T-helper 17 cell (primary cell): ENCODE measurements around the gene DTL. TPM values are rescaled to one million over a fixed set of nuclear protein-coding genes. Genes with fewer than 3 reads are reported as not detected.

Experiments used
- ATAC-seq: fragments of 150-1000 bp; cut with Tn5 transposase; 2 replicates; pipeline ENCODE4 v1.10.0; 2021; ENCODE audit warnings: mild to moderate bottlenecking, moderate library complexity
- DNase-seq, 3 donors: peaks; one replicate each; pipeline versions ENCODE4 v3.0.0 to v3.0.0-alpha.2; 2020 to 2021
- H3K9me3 ChIP-seq: one replicate; pipeline ENCODE4 v1.7.0; 2013; ENCODE audit warnings: low read length, mild to moderate bottlenecking; ENCODE audit not compliant: control insufficient read depth, poor library complexity, severe bottlenecking
- H3K27ac Mint-ChIP-seq: one replicate; pipeline ENCODE4 v1.8.0; 2022; ENCODE audit warnings: mild to moderate bottlenecking, moderate library complexity, mixed read lengths
- H3K27me3 Mint-ChIP-seq: one replicate; pipeline ENCODE4 v1.8.0; 2022; ENCODE audit warnings: mixed read lengths
- H3K36me3 Mint-ChIP-seq: one replicate; pipeline ENCODE4 v1.8.0; 2022; ENCODE audit warnings: low read depth, mixed read lengths
- H3K4me1 Mint-ChIP-seq: one replicate; pipeline ENCODE4 v1.8.0; 2022; ENCODE audit warnings: mild to moderate bottlenecking, mixed read lengths
- H3K4me3 Mint-ChIP-seq: one replicate; pipeline ENCODE4 v1.8.0; 2022; ENCODE audit warnings: mild to moderate bottlenecking, moderate library complexity, mixed read lengths
- total RNA-seq, 4 donors: library from RNA in 2 of 4; stranded (reverse) in 2 of 4; gene quantifications; one replicate each; pipeline ENCODE4 v1.2.3 and lab custom pipeline; 2022 to 2026

Gene DTL
- total RNA-seq, 2 donors from 2014 or later, result 0.72 to 1.7 TPM

DNA sequence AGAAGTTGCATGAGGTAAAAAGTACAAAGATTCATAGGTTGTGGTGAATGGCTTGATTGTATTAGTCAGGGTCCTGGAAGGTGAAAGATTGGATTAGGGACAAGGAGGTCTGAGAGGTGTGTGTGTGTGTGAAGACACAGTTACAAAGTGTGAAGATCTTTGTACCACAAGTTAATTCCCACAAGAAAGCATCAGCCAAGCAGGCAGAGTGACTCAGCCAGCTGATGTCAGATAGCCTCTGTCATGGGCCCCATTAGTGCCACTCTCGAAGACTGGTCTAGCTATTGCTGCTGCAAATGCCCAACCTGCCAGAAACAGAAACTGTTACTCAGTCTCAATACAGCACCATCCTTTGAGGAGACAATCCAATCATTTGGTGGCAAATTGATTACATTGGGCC lies 96.5 kb downstream of the DTL start:
- no peak for DNase-seq

DNA sequence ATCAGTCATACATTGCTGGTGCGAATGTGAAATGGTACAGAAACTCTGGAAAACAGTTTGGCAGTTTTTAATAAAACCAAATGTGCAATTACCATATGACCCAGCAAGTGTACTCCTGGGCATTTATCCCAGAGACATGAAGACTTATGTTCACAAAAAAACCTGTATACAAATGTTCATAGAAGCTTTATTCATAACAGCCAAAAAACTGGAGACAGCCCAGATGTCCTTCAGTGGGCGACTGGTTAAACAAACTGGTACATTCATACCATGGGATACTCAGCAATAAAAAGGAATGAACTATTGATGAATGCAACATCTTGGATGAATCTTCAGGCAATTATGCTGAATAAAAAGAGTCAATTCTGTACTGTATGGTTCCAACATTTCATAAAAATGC lies 97.8 kb downstream of the DTL start:
- no peaks in the 10 kb centered on the region for H3K9me3 ChIP-seq
- Mint-ChIP-seq H3K36me3 (peaks cover 2% of the 10 kb centered on the region), H3K27me3 (no peaks in the 10 kb centered on the region), H3K4me3 (no peak overlapping the region), H3K4me1 (peaks cover 2% of the 10 kb centered on the region), H3K27ac (no peak overlapping the region)
- ATAC-seq (no peak), DNase-seq (no peak)

More for the DNA sequence above, 96.5 kb downstream of the DTL start:
- H3K36me3 Mint-ChIP-seq, result peaks cover 2% of the 10 kb centered on the region
- no peak for ATAC-seq
- H3K4me3 Mint-ChIP-seq, result no peak overlapping the region
- H3K27ac Mint-ChIP-seq, result no peak overlapping the region
- no peaks in the 10 kb centered on the region for H3K27me3 Mint-ChIP-seq
- H3K4me1 Mint-ChIP-seq, result peaks cover 2% of the 10 kb centered on the region
- no peaks in the 10 kb centered on the region for H3K9me3 ChIP-seq

DNA sequence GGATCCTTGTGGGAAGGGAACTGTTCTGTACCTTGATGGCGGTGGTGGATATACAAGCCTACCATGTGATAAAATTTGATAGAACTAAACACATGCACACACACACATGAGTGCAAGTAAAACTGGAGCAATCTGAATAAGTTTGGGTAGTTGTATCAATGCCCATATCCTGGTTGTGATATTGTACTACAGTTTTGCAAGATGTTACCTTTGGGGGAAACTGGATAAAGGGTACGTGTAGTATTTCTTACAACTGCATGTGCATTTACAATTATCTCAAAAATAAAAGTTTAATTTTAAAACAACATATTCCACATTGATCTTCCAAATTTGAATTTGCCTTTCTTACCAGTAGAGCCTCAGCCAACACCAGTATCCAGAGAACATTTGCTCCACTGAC lies 99.6 kb downstream of the DTL start:
- Mint-ChIP-seq H3K27ac (no peak overlapping the region), H3K27me3 (no peaks in the 10 kb centered on the region), H3K4me3 (no peak overlapping the region), H3K4me1 (no peaks in the 10 kb centered on the region), H3K36me3 (peaks cover 2% of the 10 kb centered on the region)
- H3K9me3 ChIP-seq, result no peaks in the 10 kb centered on the region
- ATAC-seq (no peak), DNase-seq (no peak)

DNA sequence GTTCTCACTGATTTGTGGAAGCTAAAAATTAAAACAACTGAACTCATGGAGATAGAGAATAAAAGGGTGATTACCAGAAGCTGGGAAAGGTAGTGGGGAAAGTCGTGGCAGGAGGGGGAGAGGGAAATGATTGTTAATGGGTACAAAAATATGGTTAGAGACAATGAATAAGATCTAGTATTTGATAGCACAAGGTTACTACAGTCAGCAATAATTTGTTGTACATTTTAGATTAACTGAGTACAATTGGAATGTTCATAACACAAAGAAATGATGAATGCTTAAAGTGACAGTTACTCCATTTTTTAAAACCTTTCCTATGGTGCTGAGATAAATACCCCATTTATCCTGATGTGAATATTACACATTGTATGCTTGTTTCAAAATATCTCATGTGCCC lies 102.3 kb downstream of the DTL start:
- Mint-ChIP-seq H3K27ac (no peak overlapping the region), H3K27me3 (no peaks in the 10 kb centered on the region), H3K4me1 (no peaks in the 10 kb centered on the region), H3K4me3 (no peak overlapping the region), H3K36me3 (peaks cover 4% of the 10 kb centered on the region)
- H3K9me3 ChIP-seq, result no peaks in the 10 kb centered on the region
- DNase-seq, result no peak
- no peak for ATAC-seq

DNA sequence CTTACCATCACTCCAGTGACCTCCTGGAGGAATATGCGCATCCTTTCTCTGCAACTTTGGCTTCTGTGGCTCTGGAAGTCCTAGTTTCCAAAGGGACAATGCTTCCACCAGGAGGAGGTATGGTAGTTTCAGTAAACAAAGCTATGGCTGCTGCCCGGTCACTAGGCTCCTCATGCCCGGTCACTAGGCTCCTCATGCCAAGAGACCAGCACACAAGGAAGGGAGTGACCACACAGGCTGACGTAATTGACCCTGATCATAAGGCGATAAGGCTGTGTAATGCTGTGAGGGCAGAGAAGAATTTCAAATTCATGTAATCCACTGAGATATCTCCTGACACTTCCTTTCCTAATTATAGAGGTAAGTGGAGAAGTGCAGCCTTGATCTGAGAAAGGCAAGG lies 102.9 kb downstream of the DTL start:
- Mint-ChIP-seq H3K27me3 (no peaks in the 10 kb centered on the region), H3K36me3 (peaks cover 4% of the 10 kb centered on the region), H3K4me3 (no peak overlapping the region), H3K4me1 (no peaks in the 10 kb centered on the region), H3K27ac (no peak overlapping the region)
- no peak for ATAC-seq
- no peaks in the 10 kb centered on the region for H3K9me3 ChIP-seq
- no peak for DNase-seq

DNA sequence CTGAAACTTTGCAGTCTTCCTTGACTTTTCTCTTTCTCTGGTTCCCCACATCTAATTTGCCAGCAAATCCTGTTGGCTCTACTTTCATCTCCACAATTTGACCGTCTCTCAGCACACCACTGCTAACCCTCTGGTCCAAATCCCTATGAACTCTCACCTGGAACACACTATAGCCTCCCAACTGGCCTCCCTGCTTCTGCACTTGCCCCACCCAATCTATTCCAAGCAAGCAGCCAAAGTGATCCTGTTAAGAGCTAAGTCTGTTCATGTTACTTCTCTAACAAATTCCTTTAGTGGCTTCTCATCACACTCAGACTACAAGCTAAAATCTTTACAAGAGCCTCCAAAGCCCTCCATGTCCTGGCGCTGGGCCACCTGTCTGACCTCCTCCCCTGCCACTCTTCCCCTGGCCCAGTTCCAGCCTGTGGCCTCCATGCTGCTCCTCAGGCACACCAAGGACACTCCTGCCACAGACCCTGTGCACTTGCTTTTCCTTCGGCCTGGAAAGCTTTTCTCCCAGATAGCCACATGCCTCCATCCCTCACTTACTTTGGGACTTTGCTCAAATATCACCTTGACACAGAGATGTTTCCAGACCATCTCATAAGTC lies 104.1 kb downstream of the DTL start:
- no peaks in the 10 kb centered on the region for H3K9me3 ChIP-seq
- Mint-ChIP-seq H3K27ac (no peak overlapping the region), H3K4me1 (no peaks in the 10 kb centered on the region), H3K27me3 (no peaks in the 10 kb centered on the region), H3K36me3 (peaks cover 4% of the 10 kb centered on the region), H3K4me3 (no peak overlapping the region)
- DNase-seq, result no peak
- ATAC-seq, result no peak

DNA sequence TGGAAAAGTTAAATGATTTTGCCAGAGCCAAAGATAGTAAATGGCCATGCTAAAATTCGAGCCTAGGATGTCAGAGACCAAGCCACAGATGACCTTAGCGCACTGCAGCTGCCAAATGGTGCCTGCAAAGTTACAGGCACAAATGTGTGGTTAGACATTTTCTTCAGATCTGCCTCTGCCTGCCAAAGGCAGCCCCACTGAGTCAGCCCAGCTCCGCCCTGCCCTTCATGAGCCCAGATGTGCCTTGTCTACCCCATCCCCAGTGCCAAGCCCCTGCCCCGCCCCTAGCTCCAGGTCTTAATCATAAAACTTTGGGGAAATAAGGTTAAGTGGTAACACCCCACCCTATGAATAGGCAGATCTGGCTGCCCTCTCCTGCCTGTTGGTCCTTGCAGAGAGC lies 105.9 kb downstream of the DTL start:
- no peak for ATAC-seq
- no peak overlapping the region for H3K27ac Mint-ChIP-seq
- peaks cover 3% of the 10 kb centered on the region for H3K36me3 Mint-ChIP-seq
- no peaks in the 10 kb centered on the region for H3K27me3 Mint-ChIP-seq
- no peaks in the 10 kb centered on the region for H3K4me1 Mint-ChIP-seq
- H3K4me3 Mint-ChIP-seq, result no peak overlapping the region
- no peaks in the 10 kb centered on the region for H3K9me3 ChIP-seq
- no peak for DNase-seq

DNA sequence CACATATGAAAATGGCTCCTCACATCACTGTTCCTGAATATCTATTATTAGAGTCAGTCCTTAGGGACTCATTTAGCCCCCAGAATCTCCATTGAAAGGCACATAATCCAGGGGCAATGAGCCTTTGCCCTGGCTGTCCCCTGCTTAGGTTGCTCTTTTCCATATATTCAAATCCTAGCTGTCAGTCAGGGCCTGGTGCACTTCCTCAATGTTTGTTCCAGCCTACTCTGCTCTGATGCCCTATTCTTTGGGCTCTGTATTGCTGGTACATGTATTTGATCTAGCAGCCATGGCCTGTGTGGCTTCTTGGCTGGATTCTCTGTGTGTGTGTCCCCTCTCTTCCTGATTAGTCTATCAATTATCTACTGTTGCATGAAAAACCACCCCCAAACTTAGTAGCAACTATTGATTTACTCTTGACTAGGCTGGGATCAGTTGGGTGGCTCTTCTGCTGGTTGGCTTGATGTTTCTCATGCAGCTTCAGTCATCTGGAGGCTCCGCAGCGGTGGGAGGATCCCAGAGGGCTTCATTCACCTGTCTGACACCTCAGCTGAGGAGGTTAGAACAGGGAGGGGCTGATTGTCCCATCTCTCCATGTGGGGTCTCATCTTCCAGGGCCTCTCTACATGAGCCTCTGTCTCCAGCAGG lies 107.5 kb downstream of the DTL start:
- H3K27ac Mint-ChIP-seq, result no peak overlapping the region
- H3K36me3 Mint-ChIP-seq, result peaks cover 3% of the 10 kb centered on the region
- no peaks in the 10 kb centered on the region for H3K27me3 Mint-ChIP-seq
- H3K4me1 Mint-ChIP-seq, result no peaks in the 10 kb centered on the region
- H3K9me3 ChIP-seq, result no peaks in the 10 kb centered on the region
- no peak for ATAC-seq
- DNase-seq, result no peak
- no peak overlapping the region for H3K4me3 Mint-ChIP-seq

DNA sequence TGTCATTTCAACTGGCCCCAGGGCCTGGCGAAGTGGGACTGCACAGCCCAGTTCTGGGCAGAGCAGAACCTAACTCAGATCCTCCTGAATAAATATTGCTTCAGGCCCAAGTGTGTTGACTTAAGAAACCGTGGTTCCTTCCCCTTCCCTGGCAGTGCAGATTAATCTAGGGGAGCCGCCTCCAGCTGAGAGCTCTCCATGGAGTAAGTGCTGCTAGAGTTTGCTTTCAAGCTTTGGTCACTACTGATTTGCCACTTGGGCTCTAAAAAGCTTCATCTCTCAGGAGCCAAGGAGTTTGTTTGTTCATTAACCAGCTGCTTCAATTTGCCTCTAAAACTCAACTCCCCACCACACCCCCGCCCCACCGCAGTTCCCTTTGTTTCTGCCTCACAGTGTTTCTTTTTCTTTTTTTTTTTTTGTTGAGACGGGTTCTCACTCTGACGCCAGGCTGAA lies 112.1 kb downstream of the DTL start:
- ATAC-seq (no peak), DNase-seq (no peak)
- Mint-ChIP-seq H3K27ac (no peak overlapping the region), H3K36me3 (no peaks in the 10 kb centered on the region), H3K27me3 (no peaks in the 10 kb centered on the region), H3K4me3 (no peak overlapping the region), H3K4me1 (peaks cover under 1% of the 10 kb centered on the region)
- no peaks in the 10 kb centered on the region for H3K9me3 ChIP-seq

DNA sequence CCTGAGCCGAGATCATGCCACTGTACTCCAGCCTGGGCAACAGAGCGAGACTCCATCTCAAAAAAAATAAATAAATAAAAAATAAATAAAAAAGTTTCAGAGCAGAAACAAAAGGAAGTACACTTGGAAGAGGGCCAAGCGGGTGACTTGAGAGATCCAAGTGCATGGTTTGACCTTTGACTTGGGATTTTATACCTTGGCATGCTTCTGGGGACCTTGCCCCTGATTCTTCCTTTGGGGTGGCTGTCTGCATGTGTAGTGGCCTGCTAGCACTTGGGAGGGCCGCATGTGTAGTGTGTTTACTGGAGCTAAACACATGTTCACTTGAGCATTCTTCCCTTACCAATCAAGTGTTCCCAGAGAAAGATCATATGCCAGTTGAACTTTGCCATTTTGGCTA lies 114.0 kb downstream of the DTL start:
- H3K27me3 Mint-ChIP-seq, result no peaks in the 10 kb centered on the region
- ATAC-seq, result no peak
- DNase-seq, result no peak
- H3K9me3 ChIP-seq, result no peaks in the 10 kb centered on the region
- no peak overlapping the region for H3K27ac Mint-ChIP-seq
- no peak overlapping the region for H3K4me3 Mint-ChIP-seq
- no peaks in the 10 kb centered on the region for H3K36me3 Mint-ChIP-seq
- peaks cover 2% of the 10 kb centered on the region for H3K4me1 Mint-ChIP-seq

DNA sequence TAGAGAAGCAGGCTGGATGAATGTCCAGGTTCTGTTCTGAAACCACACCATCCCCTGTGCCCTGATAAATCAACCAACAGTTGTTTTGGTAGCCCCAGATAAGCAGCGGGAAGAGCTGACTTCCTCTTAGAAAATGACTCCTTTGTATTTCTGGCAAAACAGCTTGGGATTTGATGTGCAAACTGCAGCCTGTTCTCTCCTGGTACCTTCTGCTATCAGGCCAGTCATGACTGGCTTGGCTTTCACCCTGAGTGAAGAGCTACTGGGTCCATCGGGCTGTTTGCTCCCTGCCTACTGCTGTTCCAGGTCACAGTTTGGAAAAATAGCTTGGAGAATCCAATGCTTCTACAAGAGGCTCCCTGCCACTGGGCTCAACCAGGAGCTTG lies 116.8 kb downstream of the DTL start:
- Mint-ChIP-seq H3K4me1 (peaks cover 2% of the 10 kb centered on the region), H3K4me3 (no peak overlapping the region), H3K27me3 (no peaks in the 10 kb centered on the region), H3K36me3 (no peaks in the 10 kb centered on the region), H3K27ac (no peak overlapping the region)
- ATAC-seq (no peak), DNase-seq (no peak)
- H3K9me3 ChIP-seq, result no peaks in the 10 kb centered on the region

DNA sequence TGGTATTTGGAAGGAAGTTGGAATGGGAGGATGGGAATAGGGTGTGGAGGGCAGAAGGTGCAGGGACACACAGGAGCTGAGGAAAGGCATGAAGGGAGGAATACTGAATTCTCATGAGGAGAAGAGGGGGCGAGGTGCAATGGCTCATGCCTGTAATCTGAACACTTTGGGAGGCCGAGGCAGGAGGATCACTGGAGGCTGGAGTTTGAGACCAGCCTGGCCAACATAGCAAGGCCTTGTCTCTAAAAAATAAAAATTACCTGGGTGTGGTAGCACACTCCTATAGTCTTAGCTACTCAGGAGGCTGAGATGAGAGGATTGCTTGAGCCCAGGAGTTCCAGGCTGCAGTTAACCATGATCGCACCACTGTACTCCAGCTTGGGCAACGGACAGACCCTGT lies 117.3 kb downstream of the DTL start:
- H3K4me1 Mint-ChIP-seq, result peaks cover 2% of the 10 kb centered on the region
- ATAC-seq, result no peak
- no peaks in the 10 kb centered on the region for H3K9me3 ChIP-seq

DNA sequence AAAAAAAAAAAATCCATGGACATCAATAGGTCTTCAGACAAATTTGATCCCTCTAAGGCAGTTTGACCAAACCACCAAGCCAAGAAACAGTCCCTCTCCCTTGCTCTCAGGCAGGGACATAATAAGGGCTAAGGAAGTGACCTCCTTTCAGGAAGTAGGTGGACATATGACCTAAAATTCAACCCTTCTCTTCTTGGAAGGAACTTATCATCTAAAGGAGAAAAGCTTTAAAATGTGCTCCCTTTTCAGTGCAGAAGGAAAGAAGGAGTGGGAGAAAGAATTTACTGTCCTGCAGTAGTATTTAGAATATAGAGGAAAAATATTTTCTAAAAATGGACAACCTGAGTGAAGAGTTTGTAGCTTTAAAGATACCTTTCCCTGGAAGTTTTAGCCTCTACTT lies 118.1 kb downstream of the DTL start:
- ATAC-seq (no peak), DNase-seq (no peak)
- no peaks in the 10 kb centered on the region for H3K27me3 Mint-ChIP-seq
- H3K36me3 Mint-ChIP-seq, result no peaks in the 10 kb centered on the region
- H3K4me1 Mint-ChIP-seq, result peaks cover 3% of the 10 kb centered on the region
- H3K27ac Mint-ChIP-seq, result no peak overlapping the region
- no peaks in the 10 kb centered on the region for H3K9me3 ChIP-seq
- no peak overlapping the region for H3K4me3 Mint-ChIP-seq

More for the DNA sequence above, 117.3 kb downstream of the DTL start:
- Mint-ChIP-seq H3K27me3 (no peaks in the 10 kb centered on the region), H3K4me3 (no peak overlapping the region), H3K36me3 (no peaks in the 10 kb centered on the region), H3K27ac (no peak overlapping the region)
- DNase-seq, result no peak
